Esophagus muscularis mucosa (tissue), 4 donors: ENCODE data around the gene FAM107B. TPM values are rescaled to one million over a fixed set of nuclear protein-coding genes. Genes with fewer than 3 reads are reported as not detected.

Experiments
- DNase-seq: peaks from one replicate; pipeline ENCODE4 v3.0.0-alpha.2; 2017; ENCODE audit errors: extremely low spot score
- H3K27ac ChIP-seq, 4 donors: fragments of 200-600 bp; sonication (generic); replicated peaks in 1 of 4; 1 replicate in 3 of 4; 2 replicates in 1 of 4; pipeline ENCODE4 v1.5.1; 2016 to 2019; ENCODE audit warnings: mild to moderate bottlenecking in 1 of 4
- H3K27me3 ChIP-seq, 4 donors: fragments of 200-600 bp; sonication (generic); one replicate each; pipeline versions ENCODE4 v1.5.1 to v1.6.0; 2016 to 2019
- H3K36me3 ChIP-seq, 4 donors: fragments of 200-600 bp; sonication (generic); one replicate each; pipeline ENCODE4 v1.5.1; 2016 to 2019
- H3K4me1 ChIP-seq, 4 donors: fragments of 200-600 bp; sonication (generic); one replicate each; pipeline ENCODE4 v1.5.1; 2016 to 2019
- H3K4me3 ChIP-seq, 4 donors: fragments of 200-600 bp; sonication (generic); 1 replicate in 2 of 4; 2 replicates in 2 of 4; pipeline ENCODE4 v1.5.1; 2016 to 2019; ENCODE audit warnings: mild to moderate bottlenecking in 4 of 4, moderate library complexity in 1 of 4
- H3K9me3 ChIP-seq, 4 donors: fragments of 200-600 bp; sonication (generic); 1 replicate in 3 of 4; 2 replicates in 1 of 4; pipeline ENCODE4 v1.5.1; 2016 to 2019
- CTCF ChIP-seq, 3 experiments: fragments of 200-600 bp in 2 of 3; fragments of 450-650 bp in 1 of 3; sonication (generic) in 2 of 3; IDR thresholded peaks; one replicate each; pipeline ENCODE4 v1.5.1; 2017 to 2019; ENCODE audit warnings: antibody characterized with exemption in 3 of 3, mild to moderate bottlenecking in 2 of 3, moderate library complexity in 1 of 3
- EP300 ChIP-seq: sonication (generic); formaldehyde crosslinking; IDR thresholded peaks from one replicate; pipeline ENCODE4 v1.6.1; 2017; ENCODE audit warnings: antibody characterized with exemption
- POLR2A ChIP-seq: fragments of 450-650 bp; IDR thresholded peaks from one replicate; pipeline ENCODE4 v1.6.1; 2017; ENCODE audit warnings: antibody characterized with exemption, moderate library complexity, mild to moderate bottlenecking, low read depth
- POLR2AphosphoS5 ChIP-seq, 2 donors: sonication (generic); formaldehyde crosslinking; IDR thresholded peaks; one replicate each; pipeline ENCODE4 v1.6.1; 2017; ENCODE audit warnings: antibody characterized with exemption in 2 of 2
- WGBS: methylation state at CpG from one replicate; pipeline ENCODE4 v1.1.5; 2018; 5-methylcytosine and 5-hydroxymethylcytosine counted together
- intact Hi-C: fragments of 100-400 bp; cut with DNase I; formaldehyde crosslinking; loops from one replicate; pipeline ENCODE4 v1.15.1; 2023
- total RNA-seq, 4 donors: library from RNA; depleted of rRNA; stranded (reverse); fragments of >200 nt; gene quantifications; one replicate each; pipeline versions ENCODE4 v1.1.0 to v1.2.1, GENCODE V29; 2016

The FAM107B gene
- total RNA-seq, 4 donors from 2014 or later: 7.5 to 14.1 (median 9.4) TPM

- Histone ChIP-seq H3K4me1 (peaks cover 0 to 6% (median 0%) of the 10 kb centered on the region in 4 donors), H3K4me3 (no peak overlapping the region), H3K9me3 (no peaks in the 10 kb centered on the region), H3K27ac (no peak overlapping the region), H3K36me3 (no peaks in the 10 kb centered on the region), H3K27me3 (no peaks in the 10 kb centered on the region)
- 70% methylated on average over 1 of the region's 1 CpG for WGBS
- intact Hi-C loops: no loop called here
- no peak for DNase-seq
- TF ChIP-seq EP300: no peak
- no peak for TF ChIP-seq POLR2AphosphoS5 (IDR thresholded peaks at IDR 0.05)
These were observed 200.9 kb downstream of the FAM107B start for GRCh38 chr10:14573666-14574261.

GRCh38 chr10:14572811-14573210 is 201.9 kb downstream of the FAM107B start:
- DNase-seq: no peak
- TF ChIP-seq CTCF (IDR thresholded peaks at IDR 0.05) (no peak), POLR2A (no peak), POLR2AphosphoS5 (IDR thresholded peaks at IDR 0.05) (no peak), EP300 (no peak)
- intact Hi-C loops: no loop called here
- Histone ChIP-seq H3K36me3 (no peaks in the 10 kb centered on the region), H3K4me1 (peaks cover 0 to 2% (median 0%) of the 10 kb centered on the region in 4 donors), H3K27me3 (no peaks in the 10 kb centered on the region), H3K27ac (no peak overlapping the region), H3K4me3 (no peak overlapping the region), H3K9me3 (no peaks in the 10 kb centered on the region)
- WGBS: 85% methylated on average over 3 of the region's 3 CpGs

- DNase-seq: no peak
- H3K4me3 ChIP-seq: no peak overlapping the region
- no peaks in the 10 kb centered on the region for H3K27me3 ChIP-seq
- TF ChIP-seq POLR2A (no peak), CTCF (IDR thresholded peaks at IDR 0.05) (no peak), POLR2AphosphoS5 (IDR thresholded peaks at IDR 0.05) (no peak), EP300 (no peak)
- no peaks in the 10 kb centered on the region for H3K36me3 ChIP-seq
- no peaks in the 10 kb centered on the region for H3K9me3 ChIP-seq
- no peaks in the 10 kb centered on the region for H3K4me1 ChIP-seq
- 81% methylated on average over 9 of the region's 10 CpGs for WGBS
- no peak overlapping the region for H3K27ac ChIP-seq
- intact Hi-C loops: no loop called here
These were observed 202.7 kb downstream of the FAM107B start for GRCh38 chr10:14571866-14572507.

GRCh38 chr10:14570800-14571199 is 203.9 kb downstream of the FAM107B start:
- intact Hi-C loops: no loop called here
- TF ChIP-seq POLR2AphosphoS5 (IDR thresholded peaks at IDR 0.05) (no peak), EP300 (no peak), POLR2A (no peak), CTCF (IDR thresholded peaks at IDR 0.05) (no peak)
- Histone ChIP-seq H3K4me3 (no peak overlapping the region), H3K27ac (no peak overlapping the region), H3K4me1 (peaks cover 0 to under 1% (median 0%) of the 10 kb centered on the region in 4 donors), H3K9me3 (no peaks in the 10 kb centered on the region), H3K27me3 (no peaks in the 10 kb centered on the region), H3K36me3 (no peaks in the 10 kb centered on the region)
- 100% methylated on average over 1 of the region's 1 CpG for WGBS
- DNase-seq: no peak

GRCh38 chr10:14569274-14570060 is 205.2 kb downstream of the FAM107B start:
- H3K27ac ChIP-seq: no peak overlapping the region
- peaks cover 0 to 10% (median 0%) of the 10 kb centered on the region in 4 donors for H3K4me1 ChIP-seq
- no peaks in the 10 kb centered on the region for H3K9me3 ChIP-seq
- TF ChIP-seq CTCF (IDR thresholded peaks at IDR 0.05) (no peak), POLR2A (no peak), POLR2AphosphoS5 (IDR thresholded peaks at IDR 0.05) (no peak), EP300 (no peak)
- intact Hi-C loops: no loop called here
- DNase-seq: no peak
- H3K36me3 ChIP-seq: no peaks in the 10 kb centered on the region
- no peak overlapping the region for H3K4me3 ChIP-seq
- no peaks in the 10 kb centered on the region for H3K27me3 ChIP-seq
- WGBS: 79% methylated on average over 9 of the region's 9 CpGs
